ENCODE data around the gene PALM3. TPM values are rescaled to one million over a fixed set of nuclear protein-coding genes. Genes with fewer than 3 reads are reported as not detected.
"Not testable (repeated sequence)": the region's sequence is repeated elsewhere in the genome, so short reads cannot be mapped to it uniquely, and the experiment has no call there.

Gene PALM3
- total RNA-seq, 3 donors from 2014 or later = 0.82 to 1.2 (median 1.0) TPM

GRCh38 chr19:14052470-14052869 lies 9.4 kb downstream of the PALM3 start:
- intact Hi-C loops (cut with DNase I, micrococcal nuclease) = no loop called here
- Histone ChIP-seq H3K4me3 (no peak overlapping the region), H3K9me3 (no peaks in the 10 kb centered on the region), H3K36me3 (ENCODE audit: low read depth) (no peaks in the 10 kb centered on the region), H3K4me1 (ENCODE audit: low read depth) (no peaks in the 10 kb centered on the region)
- ATAC-seq = no peak
- DNase-seq = no peak
- TF ChIP-seq CTCF (IDR thresholded peaks at IDR 0.05) = no peak

GRCh38 chr19:14051980-14052379 lies 9.9 kb downstream of the PALM3 start:
- Histone ChIP-seq H3K4me1 (ENCODE audit: low read depth) (no peaks in the 10 kb centered on the region), H3K9me3 (no peaks in the 10 kb centered on the region), H3K4me3 (no peak overlapping the region), H3K36me3 (ENCODE audit: low read depth) (no peaks in the 10 kb centered on the region)
- intact Hi-C loops (cut with DNase I, micrococcal nuclease) = no loop called here
- no peak for DNase-seq
- ATAC-seq = no peak
- no peak for TF ChIP-seq CTCF (IDR thresholded peaks at IDR 0.05)

- H3K4me3 ChIP-seq; H3K36me3 ChIP-seq (ENCODE audit: low read depth); intact Hi-C loops (cut with DNase I, micrococcal nuclease); H3K9me3 ChIP-seq; H3K4me1 ChIP-seq (ENCODE audit: low read depth); DNase-seq; ATAC-seq: not testable (repeated sequence)
Measured at GRCh38 chr19:14050961-14051360, 10.9 kb downstream of the PALM3 start.

GRCh38 chr19:14050512-14050911 lies 11.4 kb downstream of the PALM3 start:
- TF ChIP-seq CTCF (IDR thresholded peaks at IDR 0.05) = no peak
- DNase-seq = no peak
- no peaks in the 10 kb centered on the region for H3K4me1 ChIP-seq (ENCODE audit: low read depth)

GRCh38 chr19:14048443-14049153 lies 13.3 kb downstream of the PALM3 start:
- H3K9me3 ChIP-seq = no peaks in the 10 kb centered on the region
- DNase-seq (peak; percentile 66 to 81 (median 78)), ATAC-seq (peak; percentile 84)
- intact Hi-C loops (cut with DNase I, micrococcal nuclease) = no loop called here
- peak; percentile 90 for TF ChIP-seq CTCF (IDR thresholded peaks at IDR 0.05)
- no peak overlapping the region for H3K4me3 ChIP-seq
- peaks cover 5% of the 10 kb centered on the region for H3K4me1 ChIP-seq (ENCODE audit: low read depth)
- H3K36me3 ChIP-seq (ENCODE audit: low read depth) = no peaks in the 10 kb centered on the region

More at GRCh38 chr19:14050512-14050911, 11.4 kb downstream of the PALM3 start:
- ATAC-seq = no peak
- no peaks in the 10 kb centered on the region for H3K36me3 ChIP-seq (ENCODE audit: low read depth)
- H3K4me3 ChIP-seq = no peak overlapping the region
- H3K9me3 ChIP-seq = no peaks in the 10 kb centered on the region
- intact Hi-C loops (cut with DNase I, micrococcal nuclease) = no loop called here

- ATAC-seq; H3K4me3 ChIP-seq; intact Hi-C loops (cut with DNase I, micrococcal nuclease); H3K4me1 ChIP-seq (ENCODE audit: low read depth); H3K9me3 ChIP-seq; DNase-seq; H3K36me3 ChIP-seq (ENCODE audit: low read depth): not testable (repeated sequence)
Measured at GRCh38 chr19:14047866-14048265, 14.0 kb downstream of the PALM3 start.

Measured in mucosa of descending colon (tissue), 3 donors.